HG03442 (cell line): ENCODE data around the gene FBXO11.
"Not testable (repeated sequence)": the region's sequence is repeated elsewhere in the genome, so short reads cannot be mapped to it uniquely, and the experiment has no call there.

Source experiments
- ATAC-seq: cut with Tn5 transposase; IDR thresholded peaks from one replicate; pipeline ENCODE4 v1.9.1; 2021; ENCODE audit warnings: mild to moderate bottlenecking, moderate library complexity; ENCODE audit not compliant: unreplicated experiment

Gene FBXO11

GRCh38 chr2:47853067-47853777, 53.1 kb downstream of the FBXO11 start:
- ATAC-seq, result not testable (repeated sequence)

- ATAC-seq, result no peak
Measured at GRCh38 chr2:47850198-47850597, 56.1 kb downstream of the FBXO11 start.

GRCh38 chr2:47849368-47849767, 56.9 kb downstream of the FBXO11 start:
- ATAC-seq, result no peak

GRCh38 chr2:47844162-47844561, 62.1 kb downstream of the FBXO11 start:
- ATAC-seq, result no peak

GRCh38 chr2:47843407-47843806, 62.9 kb downstream of the FBXO11 start:
- ATAC-seq, result no peak

- ATAC-seq, result no peak
Measured at GRCh38 chr2:47842846-47843245, 63.5 kb downstream of the FBXO11 start.

- no peak for ATAC-seq
Measured at GRCh38 chr2:47838686-47839085, 67.6 kb downstream of the FBXO11 start.

GRCh38 chr2:47838249-47838648, 68.0 kb downstream of the FBXO11 start:
- no peak for ATAC-seq

GRCh38 chr2:47833516-47833968, 72.8 kb downstream of the FBXO11 start:
- ATAC-seq, result peak; percentile 84

GRCh38 chr2:47822518-47822917, 83.8 kb downstream of the FBXO11 start:
- ATAC-seq, result no peak

- no peak for ATAC-seq
Measured at GRCh38 chr2:47819834-47820233, 86.5 kb downstream of the FBXO11 start.

GRCh38 chr2:47818777-47819176, 87.5 kb downstream of the FBXO11 start:
- ATAC-seq, result no peak

GRCh38 chr2:47815764-47816163, 90.5 kb downstream of the FBXO11 start:
- ATAC-seq, result peak; percentile 68

- no peak for ATAC-seq
Measured at GRCh38 chr2:47811668-47812067, 94.6 kb downstream of the FBXO11 start.

GRCh38 chr2:47810850-47811249, 95.4 kb downstream of the FBXO11 start:
- no peak for ATAC-seq

- no peak for ATAC-seq
Measured at GRCh38 chr2:47809903-47810302, 96.4 kb downstream of the FBXO11 start.

- ATAC-seq, result no peak
Measured at GRCh38 chr2:47808614-47809013, 97.7 kb downstream of the FBXO11 start.

GRCh38 chr2:47805850-47806249, 100.4 kb downstream of the FBXO11 start:
- ATAC-seq, result no peak

- ATAC-seq, result no peak
Measured at GRCh38 chr2:47803770-47804169, 102.5 kb downstream of the FBXO11 start.

GRCh38 chr2:47803363-47803762, 102.9 kb downstream of the FBXO11 start:
- no peak for ATAC-seq

- no peak for ATAC-seq
Measured at GRCh38 chr2:47801118-47801517, 105.2 kb downstream of the FBXO11 start.

- ATAC-seq, result no peak
Measured at GRCh38 chr2:47799031-47799609, 107.2 kb downstream of the FBXO11 start.

GRCh38 chr2:47798631-47799030, 107.7 kb downstream of the FBXO11 start:
- ATAC-seq, result no peak
